MCF 10A (cell line): ENCODE results near the gene RAD21L1. TPM values are rescaled to one million over a fixed set of nuclear protein-coding genes. Genes with fewer than 3 reads are reported as not detected.
A peak's percentile ranks its signal among the peaks of the same experiment; 100 is the strongest.

Source experiments
- BruUV-seq: library from RNA; stranded (reverse); fragments of 400-500 nt; replicated peaks from 2 replicates; lab custom pipeline; 2021; lab: Mats Ljungman, UMichigan
- CTCF ChIA-PET: fragments of 300-600 bp; sonication (Branson Sonifier 250); formaldehyde crosslinking; extraction: SDS; loops from one replicate; lab custom pipeline; 2021; ENCODE audit warnings: antibody characterized with exemption, inconsistent platforms; lab: Yijun Ruan, JAX
- POLR2A ChIA-PET: fragments of 300-600, 350-650 bp; sonication (Branson Sonifier 250); formaldehyde crosslinking; extraction: SDS; loops from one replicate; lab custom pipeline; 2020; ENCODE audit warnings: antibody characterized with exemption, inconsistent platforms; lab: Yijun Ruan, JAX
- DNase-seq: peaks from one replicate; pipeline ENCODE4 v3.0.0-alpha.2; 2018; ENCODE audit not compliant: unreplicated experiment
- H3K27ac Mint-ChIP-seq: one replicate; pipeline ENCODE4 v1.8.0; 2022; ENCODE audit warnings: mild to moderate bottlenecking, low read depth, mixed read lengths; ENCODE audit not compliant: unreplicated experiment
- H3K27me3 Mint-ChIP-seq: one replicate; pipeline ENCODE4 v1.8.0; 2022; ENCODE audit warnings: mixed read lengths; ENCODE audit not compliant: insufficient read depth, unreplicated experiment
- H3K36me3 Mint-ChIP-seq: one replicate; pipeline ENCODE4 v1.8.0; 2022; ENCODE audit warnings: mild to moderate bottlenecking, moderate library complexity, mixed read lengths; ENCODE audit not compliant: insufficient read depth, unreplicated experiment
- H3K4me1 Mint-ChIP-seq: one replicate; pipeline ENCODE4 v1.8.0; 2022; ENCODE audit warnings: mixed read lengths; ENCODE audit not compliant: insufficient read depth, unreplicated experiment
- H3K4me3 Mint-ChIP-seq: one replicate; pipeline ENCODE4 v1.8.0; 2022; ENCODE audit warnings: mild to moderate bottlenecking, moderate library complexity, mixed read lengths; ENCODE audit not compliant: unreplicated experiment
- H3K9me3 Mint-ChIP-seq: one replicate; pipeline ENCODE4 v1.8.0; 2022; ENCODE audit warnings: mixed read lengths; ENCODE audit not compliant: unreplicated experiment
- intact Hi-C: fragments of 100-400 bp; cut with micrococcal nuclease; formaldehyde crosslinking; loops from 2 replicates; pipeline ENCODE4 v1.14.1; 2022
- total RNA-seq: library from RNA; stranded (reverse); gene quantifications from 2 replicates; pipeline ENCODE4 v1.2.3, GENCODE V29; 2022
- TF ChIP-seq, protein P1 (sequence below): fragments of 200-600 bp; IDR thresholded peaks from one replicate; pipeline ENCODE4 v1.8.0; 2022; ENCODE audit warnings: antibody characterized with exemption, mild to moderate bottlenecking; ENCODE audit not compliant: unreplicated experiment

RAD21L1 gene
- total RNA-seq, 1 experiment from 2014 or later: not detected

DNA sequence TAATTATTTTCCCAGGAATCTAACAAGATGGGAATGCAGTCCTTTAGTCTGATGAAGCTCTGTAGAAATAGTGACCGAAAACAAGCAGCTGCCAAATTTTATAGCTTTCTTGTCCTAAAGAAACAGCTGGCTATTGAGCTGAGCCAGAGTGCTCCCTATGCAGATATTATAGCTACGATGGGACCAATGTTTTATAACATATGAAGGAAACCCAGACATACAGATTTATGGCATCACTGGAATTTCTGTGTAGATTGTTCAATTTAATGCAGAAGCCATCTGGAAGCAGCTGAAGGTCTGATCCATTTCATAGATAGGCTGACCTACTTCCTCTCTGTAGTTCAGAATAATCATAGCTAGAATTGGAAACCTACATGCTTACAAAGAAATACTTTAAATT is 28.4 kb downstream of the RAD21L1 start:
- Mint-ChIP-seq H3K9me3 (no peaks in the 10 kb centered on the region), H3K27ac (no peak overlapping the region), H3K4me3 (no peak overlapping the region), H3K4me1 (no peaks in the 10 kb centered on the region), H3K27me3 (peaks cover 45% of the 10 kb centered on the region), H3K36me3 (no peaks in the 10 kb centered on the region)
- intact Hi-C loops: no loop called here
- no peak for DNase-seq
- POLR2A ChIA-PET: no interaction called here
- CTCF ChIA-PET: no interaction called here
- no TSS peak for BruUV-seq
- TF ChIP-seq, protein P1, sequence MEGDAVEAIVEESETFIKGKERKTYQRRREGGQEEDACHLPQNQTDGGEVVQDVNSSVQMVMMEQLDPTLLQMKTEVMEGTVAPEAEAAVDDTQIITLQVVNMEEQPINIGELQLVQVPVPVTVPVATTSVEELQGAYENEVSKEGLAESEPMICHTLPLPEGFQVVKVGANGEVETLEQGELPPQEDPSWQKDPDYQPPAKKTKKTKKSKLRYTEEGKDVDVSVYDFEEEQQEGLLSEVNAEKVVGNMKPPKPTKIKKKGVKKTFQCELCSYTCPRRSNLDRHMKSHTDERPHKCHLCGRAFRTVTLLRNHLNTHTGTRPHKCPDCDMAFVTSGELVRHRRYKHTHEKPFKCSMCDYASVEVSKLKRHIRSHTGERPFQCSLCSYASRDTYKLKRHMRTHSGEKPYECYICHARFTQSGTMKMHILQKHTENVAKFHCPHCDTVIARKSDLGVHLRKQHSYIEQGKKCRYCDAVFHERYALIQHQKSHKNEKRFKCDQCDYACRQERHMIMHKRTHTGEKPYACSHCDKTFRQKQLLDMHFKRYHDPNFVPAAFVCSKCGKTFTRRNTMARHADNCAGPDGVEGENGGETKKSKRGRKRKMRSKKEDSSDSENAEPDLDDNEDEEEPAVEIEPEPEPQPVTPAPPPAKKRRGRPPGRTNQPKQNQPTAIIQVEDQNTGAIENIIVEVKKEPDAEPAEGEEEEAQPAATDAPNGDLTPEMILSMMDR: no peak

DNA sequence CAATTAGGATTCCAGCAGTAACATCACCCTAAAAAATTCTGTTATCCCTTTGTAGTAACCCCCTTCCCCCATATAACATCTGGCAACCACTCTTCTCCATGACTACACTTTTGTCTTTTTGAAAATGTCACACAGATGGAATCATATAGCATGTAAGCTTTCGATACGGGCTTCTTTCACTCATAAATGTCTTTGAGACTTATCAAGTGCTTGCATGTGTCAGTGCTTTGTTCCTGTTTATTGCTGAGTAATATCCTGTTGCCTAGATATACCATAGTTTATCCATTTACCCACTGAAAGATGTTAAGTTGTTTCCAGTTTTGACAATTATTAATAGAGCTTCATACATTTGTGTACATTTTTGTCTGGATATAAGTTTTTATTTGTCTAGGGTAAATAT is 29.8 kb downstream of the RAD21L1 start:
- DNase-seq: no peak
- Mint-ChIP-seq H3K4me3 (no peak overlapping the region), H3K9me3 (no peaks in the 10 kb centered on the region), H3K36me3 (no peaks in the 10 kb centered on the region), H3K27ac (no peak overlapping the region), H3K27me3 (peaks cover 44% of the 10 kb centered on the region), H3K4me1 (no peaks in the 10 kb centered on the region)
- intact Hi-C loops: no loop called here
- CTCF ChIA-PET: no interaction called here
- TF ChIP-seq, protein P1: no peak
- POLR2A ChIA-PET: no interaction called here
- BruUV-seq: no TSS peak

- intact Hi-C loops: no loop called here
These were observed 38.0 kb downstream of the RAD21L1 start for GRCh38 chr20:1263853-1264252.

DNA sequence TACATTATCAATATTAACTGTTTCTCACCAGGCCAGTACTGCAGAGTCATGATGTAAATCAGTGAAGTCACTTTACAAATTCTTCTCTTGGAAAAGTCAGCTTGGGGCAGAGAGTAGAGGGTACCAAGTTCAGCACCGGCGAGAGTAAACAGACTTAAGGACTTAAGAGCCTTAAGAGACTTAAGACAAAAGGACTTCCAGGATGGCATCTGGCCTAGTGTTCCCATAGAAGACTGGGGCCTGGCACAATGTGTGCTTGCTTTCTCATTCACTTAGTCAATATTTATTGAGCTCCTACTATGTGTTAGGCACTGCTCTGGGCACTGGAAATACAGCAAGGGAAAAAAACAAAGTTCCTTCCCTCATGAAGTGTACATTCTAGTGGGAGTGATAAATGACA is 38.9 kb downstream of the RAD21L1 start:
- H3K27ac Mint-ChIP-seq: no peak overlapping the region
- BruUV-seq: no TSS peak
- no peaks in the 10 kb centered on the region for H3K27me3 Mint-ChIP-seq
- H3K4me1 Mint-ChIP-seq: peaks cover 7% of the 10 kb centered on the region
- H3K9me3 Mint-ChIP-seq: no peaks in the 10 kb centered on the region
- no peak for DNase-seq
- ChIA-PET CTCF (interaction anchor here (0.7 to 1.0 kb wide), 2 partner anchors 301 to 446 kb away, joined by 3 read pairs; no protein-coding TSS in a partner anchor), POLR2A (interaction anchor here (0.7 to 0.8 kb wide), 2 partner anchors 20 to 81 kb away, joined by 3 read pairs; no protein-coding TSS in a partner anchor)
- TF ChIP-seq, protein P1: no peak
- intact Hi-C loops: no loop called here
- H3K36me3 Mint-ChIP-seq: no peaks in the 10 kb centered on the region
- H3K4me3 Mint-ChIP-seq: peak overlapping the region; percentile 82

More at GRCh38 chr20:1263853-1264252, 38.0 kb downstream of the RAD21L1 start:
- POLR2A ChIA-PET: interaction anchor here (0.8 kb wide), 1 partner anchor 63 kb away, joined by 3 read pairs; no protein-coding TSS in a partner anchor
- CTCF ChIA-PET: no interaction called here
- TF ChIP-seq, protein P1: no peak
- Mint-ChIP-seq H3K4me3 (no peak overlapping the region), H3K4me1 (peaks cover 7% of the 10 kb centered on the region), H3K27me3 (no peaks in the 10 kb centered on the region), H3K27ac (no peak overlapping the region), H3K9me3 (no peaks in the 10 kb centered on the region), H3K36me3 (no peaks in the 10 kb centered on the region)
- BruUV-seq: no TSS peak
- DNase-seq: no peak
